MM.1S (cell line): ENCODE data around the gene LAYN.

Source experiments
- DNase-seq: peaks from one replicate; pipeline ENCODE4 v3.0.0-alpha.2; 2015
- H2AFZ ChIP-seq: fragments of 300-600 bp; sonication (generic); 2 replicates; pipeline ENCODE4 v1.6.0; 2016; ENCODE audit warnings: antibody characterized with exemption, low read length
- H3F3A ChIP-seq: fragments of 300-600 bp; sonication (generic); 2 replicates; pipeline ENCODE4 v1.6.1; 2016; ENCODE audit warnings: mild to moderate bottlenecking, antibody characterized with exemption, low read length, moderate library complexity, mixed read lengths; ENCODE audit not compliant: insufficient read depth
- H3K27ac ChIP-seq: fragments of 300-600 bp; sonication (generic); 2 replicates; pipeline ENCODE4 v1.5.1; 2016; ENCODE audit warnings: mild to moderate bottlenecking, low read length
- H3K27me3 ChIP-seq: fragments of 300-600 bp; sonication (generic); replicated peaks from 2 replicates; pipeline ENCODE4 v1.6.0; 2016; ENCODE audit warnings: low read length; ENCODE audit not compliant: insufficient read depth
- H3K36me3 ChIP-seq: fragments of 300-600 bp; sonication (generic); replicated peaks from 2 replicates; pipeline ENCODE4 v1.6.1; 2016; ENCODE audit warnings: mild to moderate bottlenecking, low read length, mixed read lengths; ENCODE audit not compliant: insufficient read depth
- H3K4me1 ChIP-seq: fragments of 300-600 bp; sonication (generic); 2 replicates; pipeline ENCODE4 v1.6.1; 2016; ENCODE audit warnings: low read length, mixed read lengths
- H3K4me2 ChIP-seq: fragments of 300-600 bp; sonication (generic); 2 replicates; pipeline ENCODE4 v1.6.0; 2016; ENCODE audit warnings: low read depth, low read length
- H3K4me3 ChIP-seq: fragments of 300-600 bp; sonication (generic); 2 replicates; pipeline ENCODE4 v1.5.1; 2016; ENCODE audit warnings: low read length, mixed read lengths
- H3K79me2 ChIP-seq: fragments of 300-600 bp; sonication (generic); 2 replicates; pipeline ENCODE4 v1.6.1; 2016; ENCODE audit warnings: mixed run types, low read length, mixed read lengths
- H3K9ac ChIP-seq: fragments of 300-600 bp; sonication (generic); 2 replicates; pipeline ENCODE4 v1.6.1; 2016; ENCODE audit warnings: low read length, mixed read lengths
- H3K9me2 ChIP-seq: fragments of 300-600 bp; sonication (generic); replicated peaks from 2 replicates; pipeline ENCODE4 v1.6.1; 2016; ENCODE audit warnings: mild to moderate bottlenecking, low read length, mixed read lengths; ENCODE audit not compliant: insufficient read depth
- H3K9me3 ChIP-seq: fragments of 300-600 bp; sonication (generic); replicated peaks from 2 replicates; pipeline ENCODE4 v1.6.1; 2016; ENCODE audit warnings: mild to moderate bottlenecking, low read length, mixed read lengths; ENCODE audit not compliant: insufficient read depth
- H4K20me1 ChIP-seq: fragments of 300-600 bp; sonication (generic); 2 replicates; pipeline ENCODE4 v1.6.1; 2016; ENCODE audit warnings: mild to moderate bottlenecking, low read length, moderate library complexity, mixed read lengths; ENCODE audit not compliant: insufficient read depth
- EZH2 ChIP-seq: fragments of 300-600 bp; sonication (generic); optimal IDR thresholded peaks from 2 replicates; pipeline ENCODE3; 2017; ENCODE audit warnings: low read depth, mild to moderate bottlenecking, antibody characterized with exemption, low read length, mixed read lengths
- EZH2phosphoT487 ChIP-seq: fragments of 300-600 bp; sonication (generic); IDR thresholded peaks from 2 replicates; pipeline ENCODE4 v1.6.1; 2018; ENCODE audit warnings: antibody characterized with exemption, low read length
- TF ChIP-seq, protein P1 (sequence below): fragments of 300-600 bp; sonication (generic); IDR thresholded peaks from 2 replicates; pipeline ENCODE4 v1.5.1; 2016; ENCODE audit warnings: antibody characterized with exemption, low read length, mixed read lengths

Gene LAYN

DNA sequence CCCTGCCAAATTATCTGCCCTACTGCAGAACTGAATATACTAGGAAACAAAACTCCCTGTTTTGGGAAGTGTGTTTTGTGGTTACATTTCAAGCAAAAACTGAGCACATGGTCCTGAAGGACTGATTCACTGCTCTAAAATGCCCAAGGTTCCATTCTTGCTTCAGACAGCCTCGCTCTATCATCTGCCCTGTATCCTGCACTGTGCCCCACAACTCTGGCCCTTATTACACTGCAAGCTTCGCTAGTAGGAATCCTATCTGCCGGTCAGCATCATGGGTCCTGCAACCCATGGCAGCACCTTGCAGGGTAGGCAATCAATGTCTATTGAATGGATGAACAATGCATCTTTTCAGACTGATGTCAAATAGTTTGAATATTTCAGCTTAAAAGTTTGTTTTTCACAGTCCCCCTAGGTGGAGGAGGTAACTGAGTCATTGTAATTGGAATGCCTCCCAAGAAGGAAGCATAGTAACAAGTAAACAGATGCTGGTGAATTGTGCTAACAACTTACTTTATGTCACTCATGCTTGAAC is 21.3 kb downstream of the LAYN start:
- Histone ChIP-seq H3F3A (no peaks in the 10 kb centered on the region), H3K36me3 (no peaks in the 10 kb centered on the region), H3K4me3 (no peak overlapping the region), H3K4me2 (no peak overlapping the region), H3K79me2 (no peaks in the 10 kb centered on the region), H3K9me3 (no peaks in the 10 kb centered on the region), H2AFZ (no peak overlapping the region), H4K20me1 (no peaks in the 10 kb centered on the region), H3K9me2 (no peaks in the 10 kb centered on the region), H3K9ac (no peak overlapping the region), H3K4me1 (0 out of 2 replicates have a peak, but pooled peaks cover 3% of the 10 kb centered on the region), H3K27me3 (no peaks in the 10 kb centered on the region), H3K27ac (no peak overlapping the region)
- no peak for DNase-seq
- TF ChIP-seq, protein P1, sequence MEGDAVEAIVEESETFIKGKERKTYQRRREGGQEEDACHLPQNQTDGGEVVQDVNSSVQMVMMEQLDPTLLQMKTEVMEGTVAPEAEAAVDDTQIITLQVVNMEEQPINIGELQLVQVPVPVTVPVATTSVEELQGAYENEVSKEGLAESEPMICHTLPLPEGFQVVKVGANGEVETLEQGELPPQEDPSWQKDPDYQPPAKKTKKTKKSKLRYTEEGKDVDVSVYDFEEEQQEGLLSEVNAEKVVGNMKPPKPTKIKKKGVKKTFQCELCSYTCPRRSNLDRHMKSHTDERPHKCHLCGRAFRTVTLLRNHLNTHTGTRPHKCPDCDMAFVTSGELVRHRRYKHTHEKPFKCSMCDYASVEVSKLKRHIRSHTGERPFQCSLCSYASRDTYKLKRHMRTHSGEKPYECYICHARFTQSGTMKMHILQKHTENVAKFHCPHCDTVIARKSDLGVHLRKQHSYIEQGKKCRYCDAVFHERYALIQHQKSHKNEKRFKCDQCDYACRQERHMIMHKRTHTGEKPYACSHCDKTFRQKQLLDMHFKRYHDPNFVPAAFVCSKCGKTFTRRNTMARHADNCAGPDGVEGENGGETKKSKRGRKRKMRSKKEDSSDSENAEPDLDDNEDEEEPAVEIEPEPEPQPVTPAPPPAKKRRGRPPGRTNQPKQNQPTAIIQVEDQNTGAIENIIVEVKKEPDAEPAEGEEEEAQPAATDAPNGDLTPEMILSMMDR, result no peak
- TF ChIP-seq EZH2 (no peak), EZH2phosphoT487 (no peak)

GRCh38 chr11:111562692-111563389 is 22.3 kb downstream of the LAYN start:
- H3K9me3 ChIP-seq, result no peaks in the 10 kb centered on the region
- no peak overlapping the region for H3K9ac ChIP-seq
- H4K20me1 ChIP-seq, result no peaks in the 10 kb centered on the region
- no peak overlapping the region for H2AFZ ChIP-seq
- H3K79me2 ChIP-seq, result no peaks in the 10 kb centered on the region
- H3K4me1 ChIP-seq, result no peaks in the 10 kb centered on the region
- H3K4me2 ChIP-seq, result no peak overlapping the region
- H3K9me2 ChIP-seq, result no peaks in the 10 kb centered on the region
- no peak overlapping the region for H3K4me3 ChIP-seq
- no peaks in the 10 kb centered on the region for H3K36me3 ChIP-seq
- no peak overlapping the region for H3K27ac ChIP-seq
- DNase-seq, result no peak
- H3F3A ChIP-seq, result no peaks in the 10 kb centered on the region
- H3K27me3 ChIP-seq, result no peaks in the 10 kb centered on the region
- TF ChIP-seq EZH2 (no peak), EZH2phosphoT487 (no peak)
- TF ChIP-seq, protein P1, result no peak

GRCh38 chr11:111565114-111565720 is 24.7 kb downstream of the LAYN start:
- Histone ChIP-seq H2AFZ (no peak overlapping the region), H3K36me3 (no peaks in the 10 kb centered on the region), H3K4me3 (no peak overlapping the region), H3K27me3 (no peaks in the 10 kb centered on the region), H3K9me3 (no peaks in the 10 kb centered on the region), H3K9me2 (no peaks in the 10 kb centered on the region), H3F3A (no peaks in the 10 kb centered on the region), H3K4me1 (no peaks in the 10 kb centered on the region), H3K4me2 (no peak overlapping the region), H3K9ac (no peak overlapping the region), H3K79me2 (no peaks in the 10 kb centered on the region), H4K20me1 (no peaks in the 10 kb centered on the region), H3K27ac (no peak overlapping the region)
- TF ChIP-seq, protein P1, result peak; percentile 79
- TF ChIP-seq EZH2, result no peak
- peak; percentile 76 for DNase-seq
